Activated gamma-delta T cell treated with anti-CD3 and anti-CD28 coated beads, Interleukin-2, amount 50 U/mL, for 16 hours (primary cell): ENCODE measurements around the gene MYOT.
"Not testable (repeated sequence)": the region's sequence is repeated elsewhere in the genome, so short reads cannot be mapped to it uniquely, and the experiment has no call there.

Experiments used
- DNase-seq: peaks from one replicate; pipeline ENCODE4 v3.0.0-alpha.2; 2020; ENCODE audit warnings: low read depth

The MYOT gene, protein sequence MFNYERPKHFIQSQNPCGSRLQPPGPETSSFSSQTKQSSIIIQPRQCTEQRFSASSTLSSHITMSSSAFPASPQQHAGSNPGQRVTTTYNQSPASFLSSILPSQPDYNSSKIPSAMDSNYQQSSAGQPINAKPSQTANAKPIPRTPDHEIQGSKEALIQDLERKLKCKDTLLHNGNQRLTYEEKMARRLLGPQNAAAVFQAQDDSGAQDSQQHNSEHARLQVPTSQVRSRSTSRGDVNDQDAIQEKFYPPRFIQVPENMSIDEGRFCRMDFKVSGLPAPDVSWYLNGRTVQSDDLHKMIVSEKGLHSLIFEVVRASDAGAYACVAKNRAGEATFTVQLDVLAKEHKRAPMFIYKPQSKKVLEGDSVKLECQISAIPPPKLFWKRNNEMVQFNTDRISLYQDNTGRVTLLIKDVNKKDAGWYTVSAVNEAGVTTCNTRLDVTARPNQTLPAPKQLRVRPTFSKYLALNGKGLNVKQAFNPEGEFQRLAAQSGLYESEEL

GRCh38 chr5:137867664-137868063, at the start of gene MYOT:
Gene MYOT (plus strand): TSS chr5:137867860. CDS start chr5:137870652, 2,792 bp downstream.
- DNase-seq: no peak

DNA sequence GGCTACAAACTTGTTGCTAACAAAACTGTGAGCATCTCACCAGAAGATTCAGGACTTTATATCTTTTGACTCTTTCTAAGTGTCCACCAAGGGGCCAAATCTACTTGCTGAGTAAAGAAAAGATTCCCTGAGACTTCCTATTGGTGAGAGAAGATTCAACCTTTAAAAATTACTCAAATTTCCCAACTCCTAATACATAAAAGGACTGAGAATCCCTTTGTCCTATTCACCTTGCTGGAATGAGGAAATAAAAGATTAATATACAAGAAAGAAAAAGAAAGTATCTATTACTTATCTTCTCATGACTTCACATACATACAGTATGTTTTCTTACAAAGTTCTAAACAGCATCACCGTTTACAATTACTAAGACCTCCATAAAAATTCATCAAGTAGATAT, 47.9 kb upstream of the MYOT start:
- no peak for DNase-seq

- DNase-seq: no peak
These were observed 45.4 kb upstream of the MYOT start for GRCh38 chr5:137822158-137822764.

DNA sequence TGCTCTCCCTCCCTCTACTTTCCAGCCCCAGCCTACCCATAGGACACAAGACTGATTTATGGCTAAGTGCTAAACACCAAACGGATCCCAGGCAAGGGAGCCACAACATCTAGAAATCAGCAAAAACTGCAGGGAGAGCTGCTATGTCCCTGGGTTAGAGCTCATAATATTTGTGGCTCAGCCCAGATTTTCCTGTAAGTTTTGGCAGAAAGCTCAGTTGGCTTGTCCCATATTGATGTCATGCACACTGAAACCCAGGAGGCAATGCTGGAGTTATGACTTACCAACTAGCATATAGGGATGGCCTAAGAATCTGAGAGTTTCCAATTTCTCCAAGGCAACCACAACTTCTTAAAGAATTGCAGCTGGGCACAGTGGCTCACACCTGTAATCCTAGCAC, 44.7 kb upstream of the MYOT start:
- no peak for DNase-seq

DNA sequence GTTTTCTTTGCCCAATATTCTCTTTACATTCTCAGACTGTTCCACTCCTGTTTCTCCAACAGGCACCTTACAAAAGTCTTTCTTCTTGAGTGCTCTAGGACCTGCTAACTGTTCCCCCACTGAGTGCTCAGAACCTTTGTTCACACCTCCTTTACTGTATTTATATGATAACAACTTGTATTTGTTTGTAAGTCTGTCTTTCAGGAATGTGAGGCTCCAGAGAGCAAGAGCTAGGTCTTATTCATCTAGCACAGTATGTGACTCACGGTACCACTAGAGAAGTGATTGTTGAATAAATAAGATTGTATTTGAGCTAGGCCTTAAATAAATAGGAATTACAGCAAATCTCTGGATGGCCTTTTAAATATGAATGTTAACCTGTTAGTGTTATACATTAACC, 42.5 kb upstream of the MYOT start:
- DNase-seq: no peak

DNA sequence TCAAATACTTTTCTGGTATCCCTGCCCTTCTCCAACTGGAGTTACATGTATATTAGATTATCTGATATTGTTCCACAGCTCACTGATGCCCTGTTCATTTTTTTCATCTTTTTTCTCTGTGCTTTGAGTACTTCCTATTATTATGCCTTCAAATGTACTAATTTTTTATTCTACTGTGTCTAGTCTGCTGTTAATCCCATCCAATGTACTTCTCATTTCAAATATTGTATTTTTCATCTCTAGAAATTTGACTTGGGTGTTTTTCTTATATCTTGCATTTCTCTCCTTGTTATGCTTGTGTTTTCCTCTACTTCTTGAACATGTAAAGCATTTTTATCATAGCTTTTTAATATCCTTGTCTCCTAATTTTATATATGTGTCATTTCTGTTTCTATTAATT, 41.6 kb upstream of the MYOT start:
- no peak for DNase-seq

GRCh38 chr5:137828180-137828579, 39.5 kb upstream of the MYOT start:
- no peak for DNase-seq

- DNase-seq: no peak
These were observed 39.0 kb upstream of the MYOT start for GRCh38 chr5:137828664-137829063.

DNA sequence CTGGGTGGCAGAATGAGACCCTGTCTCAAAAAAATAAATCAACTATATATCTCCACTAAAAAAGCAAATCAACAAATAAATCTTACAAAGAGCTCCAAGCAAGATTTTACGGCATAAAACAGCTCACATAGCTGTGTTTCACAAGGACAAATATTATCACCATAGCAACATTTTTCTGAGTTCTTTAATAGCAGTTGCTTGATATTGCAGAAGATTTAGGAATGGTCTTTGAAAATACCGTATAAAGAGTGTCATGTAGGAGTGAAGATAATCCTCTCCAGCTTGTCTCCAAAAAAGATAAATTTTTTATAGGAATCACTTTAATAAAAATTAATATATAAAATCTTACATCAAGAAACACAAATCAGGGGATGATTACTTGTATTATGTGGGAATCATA, 36.6 kb upstream of the MYOT start:
- DNase-seq: no peak

DNA sequence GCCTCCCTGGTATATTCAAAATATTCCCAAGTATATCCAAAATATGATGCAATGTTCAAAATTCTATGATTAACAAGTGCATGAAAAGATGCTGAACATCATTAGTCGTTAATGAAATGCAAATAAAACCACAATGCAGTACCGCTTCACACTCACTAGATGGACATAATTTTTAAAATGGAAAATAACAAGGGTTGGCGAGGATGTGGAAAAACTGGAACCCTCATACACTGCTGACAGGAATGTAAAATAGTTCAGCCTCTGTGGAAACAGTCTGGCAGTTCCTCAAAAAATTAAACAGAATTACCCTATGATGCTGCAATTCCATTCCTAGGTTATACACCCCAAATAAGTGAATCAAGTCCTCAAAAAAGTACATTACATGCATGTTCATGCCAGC, 36.1 kb upstream of the MYOT start:
- no peak for DNase-seq

DNA sequence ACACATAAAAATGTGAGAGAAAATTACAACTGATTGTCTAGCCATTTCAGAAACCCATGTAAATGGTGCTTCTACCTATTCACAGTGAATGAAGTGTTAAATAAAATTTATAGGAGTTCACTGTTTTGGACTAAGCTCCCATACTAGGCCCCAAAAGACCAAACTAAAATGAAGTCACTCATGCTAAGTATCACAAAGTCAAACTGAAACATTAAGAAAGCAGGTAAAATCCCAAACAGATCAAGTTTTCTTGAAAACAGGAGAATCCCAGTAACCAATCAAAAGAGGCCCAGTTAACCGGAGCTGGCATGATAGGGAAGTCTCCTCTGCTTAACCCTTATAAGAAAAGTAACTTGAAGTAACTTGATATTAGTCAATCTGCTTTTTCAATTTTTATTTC, 35.2 kb upstream of the MYOT start:
- no peak for DNase-seq

GRCh38 chr5:137833463-137833862, 34.2 kb upstream of the MYOT start:
- DNase-seq: no peak

- no peak for DNase-seq
These were observed 33.1 kb upstream of the MYOT start for GRCh38 chr5:137834498-137835049.

- DNase-seq: no peak
These were observed 31.4 kb upstream of the MYOT start for GRCh38 chr5:137836298-137836697.

DNA sequence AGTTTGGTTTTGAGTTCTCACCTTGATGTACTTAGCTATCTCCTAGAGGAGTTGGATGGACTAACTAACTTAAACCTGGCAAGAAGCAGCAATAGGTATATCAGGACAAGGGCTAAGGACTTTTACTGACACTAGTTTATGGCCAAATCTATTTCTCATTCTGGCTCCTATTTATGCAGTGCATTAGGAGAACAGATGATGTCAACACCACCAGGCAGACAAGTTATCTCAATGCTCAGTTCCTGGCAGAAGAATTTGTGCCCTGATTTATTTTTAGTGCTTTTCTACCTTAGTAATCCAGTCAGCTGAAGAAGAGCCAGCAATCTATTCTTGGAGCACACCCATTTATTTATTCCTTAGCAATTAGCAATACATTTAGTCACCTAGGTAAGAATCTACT, 30.7 kb upstream of the MYOT start:
- no peak for DNase-seq

DNA sequence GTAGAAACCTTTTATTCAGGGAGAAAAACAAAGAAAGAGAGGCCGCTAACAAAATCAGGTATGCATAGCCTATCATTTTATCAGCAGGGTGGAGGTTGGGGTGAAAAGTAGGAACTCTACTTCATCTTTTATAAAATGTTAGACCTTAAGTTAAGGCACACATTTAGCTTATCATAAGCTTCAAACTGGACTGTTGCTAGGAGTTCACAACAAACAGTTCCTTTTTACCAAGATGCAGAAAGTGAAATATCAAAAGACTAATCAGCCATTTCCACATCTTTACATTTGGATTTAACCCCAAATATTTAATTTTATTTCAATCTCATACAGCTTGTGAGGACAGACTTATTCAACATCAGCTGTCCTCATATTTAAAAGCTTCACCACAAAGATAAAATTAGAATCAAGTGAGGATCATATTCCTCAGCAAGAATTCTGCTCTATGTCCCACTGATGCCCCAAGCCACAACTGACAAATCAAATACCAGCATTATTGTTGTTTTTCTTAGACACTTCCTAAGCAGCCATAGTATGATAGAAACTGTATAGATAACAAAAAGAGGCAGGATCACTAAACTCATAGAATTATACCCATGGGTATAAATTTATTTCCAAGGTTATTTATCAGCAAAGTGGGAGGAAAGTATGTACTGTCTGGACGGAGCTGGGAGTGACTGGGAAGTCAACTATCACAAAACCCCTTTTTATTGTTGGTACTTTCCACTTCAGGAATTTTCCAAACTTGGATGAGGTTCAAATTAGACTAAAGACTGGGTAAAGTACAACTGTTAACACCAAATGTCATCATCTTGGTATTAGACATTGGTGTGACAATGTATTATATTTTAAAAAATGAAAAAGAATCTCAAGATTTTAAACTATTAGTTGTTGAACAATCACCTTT, 29.9 kb upstream of the MYOT start:
- DNase-seq: no peak

GRCh38 chr5:137838976-137839375, 28.7 kb upstream of the MYOT start:
- no peak for DNase-seq

- DNase-seq: no peak
These were observed 25.4 kb upstream of the MYOT start for GRCh38 chr5:137842296-137842695.

DNA sequence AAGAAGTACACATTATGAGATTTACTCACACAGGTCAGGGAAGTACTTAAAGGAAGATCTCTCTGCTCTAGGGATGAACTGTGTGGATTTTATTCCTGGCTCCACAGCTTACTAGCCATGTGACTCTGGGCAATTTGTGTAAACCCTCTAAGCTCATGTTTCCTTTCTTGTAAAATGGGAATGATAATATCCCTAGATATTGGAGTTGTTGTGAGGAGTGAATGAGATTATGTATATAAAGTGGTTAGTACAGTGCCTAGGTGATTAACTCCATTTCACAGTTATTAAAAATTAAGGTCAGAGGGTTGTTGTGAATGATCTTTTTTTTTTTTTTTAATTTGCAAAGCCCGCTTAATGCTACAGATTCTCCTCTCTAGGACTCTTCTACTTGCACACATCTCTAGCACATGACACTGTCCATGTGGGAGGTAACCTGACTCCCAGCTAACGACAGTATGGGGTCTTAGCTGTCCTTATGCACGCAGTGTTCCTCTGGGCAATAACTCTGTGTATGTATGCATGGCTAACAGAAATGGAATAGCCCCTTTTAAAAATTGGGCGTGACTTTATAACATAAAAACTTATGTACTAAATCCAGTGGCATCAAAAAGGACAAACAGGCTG, 23.9 kb upstream of the MYOT start:
- no peak for DNase-seq

DNA sequence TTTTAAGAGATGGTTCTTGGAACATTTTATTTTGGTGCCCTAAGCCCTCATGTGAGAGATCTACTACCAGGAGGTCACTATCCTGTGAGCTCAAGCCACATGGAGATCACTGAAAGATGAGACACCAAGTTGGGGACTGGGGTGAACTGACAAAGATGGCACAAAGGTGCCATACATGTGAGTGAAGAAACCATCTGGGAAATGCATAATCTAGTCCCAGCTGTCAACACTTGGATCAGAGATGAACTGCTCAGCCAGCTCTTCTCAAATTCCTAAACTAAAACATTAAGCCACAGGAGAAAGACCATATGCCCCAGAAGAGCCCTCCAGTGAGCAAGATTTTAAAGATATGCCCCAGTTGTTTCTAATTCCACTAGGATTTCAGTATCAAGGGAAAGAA, 22.2 kb upstream of the MYOT start:
- no peak for DNase-seq

- no peak for DNase-seq
These were observed 20.0 kb upstream of the MYOT start for GRCh38 chr5:137847687-137848086.

DNA sequence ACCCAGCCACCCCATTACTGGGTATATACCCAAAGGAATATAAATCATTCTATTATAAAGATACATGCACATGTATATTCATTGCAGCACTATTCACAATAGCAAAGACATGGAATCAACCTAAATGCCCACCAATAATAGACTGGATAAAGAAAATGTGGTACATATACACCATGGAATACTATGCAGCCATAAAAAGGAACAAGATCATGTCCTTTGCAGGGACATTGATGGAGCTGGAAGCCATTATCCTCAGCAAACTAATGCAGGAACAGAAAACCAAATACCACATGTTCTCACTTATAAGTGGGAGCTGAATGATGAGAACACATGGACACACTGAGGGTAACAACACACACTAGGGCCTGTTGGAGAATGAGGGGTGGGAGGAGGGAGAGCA, 14.5 kb upstream of the MYOT start:
- not testable (repeated sequence) for DNase-seq
